Skeletal muscle cell (primary cell): ENCODE results near the gene FGF14.
"Not testable (repeated sequence)": the region's sequence is repeated elsewhere in the genome, so short reads cannot be mapped to it uniquely, and the experiment has no call there.

Experiments used
- DNase-seq: peaks from one replicate; pipeline ENCODE4 v3.0.0-alpha.2; 2010; ENCODE audit warnings: low read depth
- H3K4me3 ChIP-seq: 2 replicates; pipeline ENCODE4 v1.5.1; 2011; ENCODE audit warnings: low read depth, mild to moderate bottlenecking, control low read depth, low read length, moderate library complexity

The FGF14 gene

GRCh38 chr13:102020611-102021216 lies 381.1 kb downstream of the FGF14 start:
- peak; percentile 17 for DNase-seq
- H3K4me3 ChIP-seq: no peak overlapping the region

- DNase-seq: no peak
- H3K4me3 ChIP-seq: no peak overlapping the region
Measured at GRCh38 chr13:102018716-102019115, 383.1 kb downstream of the FGF14 start.

GRCh38 chr13:102017248-102017647 lies 384.6 kb downstream of the FGF14 start:
- no peak for DNase-seq
- no peak overlapping the region for H3K4me3 ChIP-seq

GRCh38 chr13:102012299-102013293 lies 389.3 kb downstream of the FGF14 start:
- no peak for DNase-seq
- H3K4me3 ChIP-seq: no peak overlapping the region

- H3K4me3 ChIP-seq, DNase-seq: not testable (repeated sequence)
Measured at GRCh38 chr13:102011455-102011854, 390.4 kb downstream of the FGF14 start.

GRCh38 chr13:102003848-102004570 lies 397.8 kb downstream of the FGF14 start:
- peak; percentile 34 for DNase-seq
- H3K4me3 ChIP-seq: no peak overlapping the region

GRCh38 chr13:102002287-102002686 lies 399.6 kb downstream of the FGF14 start:
- no peak overlapping the region for H3K4me3 ChIP-seq
- no peak for DNase-seq

GRCh38 chr13:102000764-102001163 lies 401.1 kb downstream of the FGF14 start:
- DNase-seq: no peak

GRCh38 chr13:101998129-101998528 lies 403.7 kb downstream of the FGF14 start:
- no peak overlapping the region for H3K4me3 ChIP-seq
- no peak for DNase-seq

More at GRCh38 chr13:102000764-102001163, 401.1 kb downstream of the FGF14 start:
- H3K4me3 ChIP-seq: no peak overlapping the region

- no peak overlapping the region for H3K4me3 ChIP-seq
- no peak for DNase-seq
Measured at GRCh38 chr13:101996954-101997353, 404.9 kb downstream of the FGF14 start.

GRCh38 chr13:101989798-101990350 lies 412.0 kb downstream of the FGF14 start:
- DNase-seq: no peak
- no peak overlapping the region for H3K4me3 ChIP-seq

- no peak for DNase-seq
- no peak overlapping the region for H3K4me3 ChIP-seq
Measured at GRCh38 chr13:101988140-101988539, 413.7 kb downstream of the FGF14 start.

GRCh38 chr13:101986316-101986715 lies 415.5 kb downstream of the FGF14 start:
- DNase-seq: no peak
- no peak overlapping the region for H3K4me3 ChIP-seq

- DNase-seq: no peak
- H3K4me3 ChIP-seq: no peak overlapping the region
Measured at GRCh38 chr13:101985321-101985720, 416.5 kb downstream of the FGF14 start.

GRCh38 chr13:101982903-101983302 lies 418.9 kb downstream of the FGF14 start:
- DNase-seq: no peak
- H3K4me3 ChIP-seq: no peak overlapping the region

GRCh38 chr13:101979825-101980224 lies 422.0 kb downstream of the FGF14 start:
- DNase-seq: no peak
- H3K4me3 ChIP-seq: no peak overlapping the region

- H3K4me3 ChIP-seq: no peak overlapping the region
- DNase-seq: no peak
Measured at GRCh38 chr13:101978552-101979315, 423.1 kb downstream of the FGF14 start.

- no peak for DNase-seq
- no peak overlapping the region for H3K4me3 ChIP-seq
Measured at GRCh38 chr13:101977475-101977874, 424.4 kb downstream of the FGF14 start.

GRCh38 chr13:101972191-101972590 lies 429.7 kb downstream of the FGF14 start:
- DNase-seq: no peak
- H3K4me3 ChIP-seq: no peak overlapping the region
